Mucosa of gallbladder (tissue), 1 donor: ENCODE results near the gene GUCY1A2. TPM values are rescaled to one million over a fixed set of nuclear protein-coding genes. Genes with fewer than 3 reads are reported as not detected.
"Not testable (repeated sequence)": the region's sequence is repeated elsewhere in the genome, so short reads cannot be mapped to it uniquely, and the experiment has no call there.

Experiments used
- DNase-seq: peaks from one replicate; pipeline ENCODE4 v3.0.0-alpha.2; 2020; ENCODE audit warnings: low spot score
- total RNA-seq: library from RNA; stranded (reverse); gene quantifications from one replicate; pipeline ENCODE4 v1.2.1, GENCODE V29; 2021
- donor health status: DM: no; HTN: no; CAD: no.

Gene GUCY1A2
- total RNA-seq, 1 donor from 2014 or later = 3.2 TPM

DNA sequence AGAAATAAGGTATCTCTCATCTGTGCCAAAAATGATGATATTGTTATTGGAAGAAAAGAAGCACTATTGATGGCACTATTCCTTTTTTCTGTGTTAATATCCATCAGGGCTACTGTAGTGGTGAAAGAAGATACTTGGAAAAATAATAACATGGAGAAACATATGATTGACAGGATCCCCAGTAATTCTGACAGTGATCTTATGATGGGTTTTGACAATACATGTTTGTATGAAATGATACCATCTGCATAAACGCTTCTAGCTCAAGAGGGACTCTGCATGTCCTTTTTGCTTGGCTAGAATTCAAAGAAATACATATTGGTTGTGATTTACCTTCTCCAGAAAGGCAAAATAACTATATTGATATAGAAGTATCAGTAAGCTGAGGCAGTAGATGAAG is 178.1 kb downstream of the GUCY1A2 start:
- no peak for DNase-seq

DNA sequence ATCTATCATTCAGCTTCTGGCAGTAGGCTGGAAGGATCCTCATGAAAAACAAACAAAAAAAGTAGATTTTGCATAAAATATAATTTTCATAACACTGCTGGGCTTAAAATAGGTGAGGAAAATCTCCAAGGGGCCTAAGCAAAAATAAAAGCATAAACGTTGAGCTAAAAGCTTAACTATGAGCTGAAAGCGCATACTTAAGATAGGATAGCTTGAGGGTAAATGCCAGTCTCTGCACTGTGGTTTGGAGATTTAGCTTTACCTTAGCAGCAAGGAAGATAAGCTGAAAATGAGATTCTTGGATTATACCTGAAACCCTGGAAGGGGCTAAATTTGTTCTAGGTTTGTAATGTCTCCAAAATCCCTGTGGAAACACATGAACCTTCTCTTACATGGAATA is 183.7 kb downstream of the GUCY1A2 start:
- DNase-seq = no peak

DNA sequence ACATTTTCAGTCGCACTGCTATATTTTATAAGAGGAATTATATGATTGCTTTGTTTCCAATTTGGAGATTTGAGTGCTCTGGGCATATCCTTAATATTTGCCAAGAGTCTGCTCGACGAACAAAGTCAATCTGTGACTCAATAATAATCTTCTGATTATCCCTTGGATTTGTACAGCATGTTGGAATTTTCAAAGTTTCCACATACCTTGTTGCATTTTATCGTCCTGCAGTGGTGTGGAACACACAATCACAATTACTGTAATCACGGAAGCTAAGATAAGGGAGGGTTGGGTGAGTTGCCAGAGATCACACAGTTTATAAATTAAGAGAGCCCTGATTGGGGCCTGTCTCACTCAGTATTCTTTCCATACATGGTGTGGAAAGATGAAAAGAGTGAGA is 189.3 kb downstream of the GUCY1A2 start:
- no peak for DNase-seq

DNA sequence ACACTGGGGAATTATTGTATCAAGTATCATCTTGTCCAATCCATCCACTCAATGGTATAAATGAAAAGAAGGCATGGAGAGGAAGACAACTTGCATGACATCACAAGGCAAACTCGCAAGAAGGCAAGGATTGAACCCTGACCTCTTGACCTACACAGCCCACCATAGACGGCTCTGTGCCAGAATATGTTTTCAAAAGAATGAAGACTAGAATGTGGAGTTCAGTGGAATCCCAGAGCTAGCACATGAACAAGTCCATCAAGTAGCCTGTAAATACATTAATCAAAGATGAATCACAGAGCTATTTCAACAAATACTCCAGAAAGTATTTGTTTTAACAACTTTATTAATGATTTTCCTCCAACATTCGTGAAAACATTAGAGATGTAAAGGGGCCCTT is 189.7 kb downstream of the GUCY1A2 start:
- DNase-seq = no peak

DNA sequence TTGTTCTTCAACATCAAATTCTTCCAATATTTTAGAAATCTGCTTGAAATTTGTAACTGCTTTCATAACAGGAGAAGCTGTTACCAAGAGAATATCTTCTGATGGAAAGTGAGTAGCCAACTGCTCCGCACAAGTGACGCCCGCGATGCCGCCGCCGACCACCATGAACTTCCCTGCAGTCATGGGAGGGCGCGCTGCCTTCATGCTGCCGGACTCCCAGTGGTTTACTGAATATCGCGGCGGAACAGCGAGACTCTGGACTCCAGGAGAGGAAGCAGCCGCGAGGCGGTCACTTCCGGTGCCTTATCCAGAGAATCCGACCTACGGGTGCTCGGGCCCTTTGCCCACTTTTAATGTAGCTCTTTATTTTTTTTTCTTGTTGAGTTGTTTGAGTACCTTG is 190.6 kb downstream of the GUCY1A2 start:
- no peak for DNase-seq

DNA sequence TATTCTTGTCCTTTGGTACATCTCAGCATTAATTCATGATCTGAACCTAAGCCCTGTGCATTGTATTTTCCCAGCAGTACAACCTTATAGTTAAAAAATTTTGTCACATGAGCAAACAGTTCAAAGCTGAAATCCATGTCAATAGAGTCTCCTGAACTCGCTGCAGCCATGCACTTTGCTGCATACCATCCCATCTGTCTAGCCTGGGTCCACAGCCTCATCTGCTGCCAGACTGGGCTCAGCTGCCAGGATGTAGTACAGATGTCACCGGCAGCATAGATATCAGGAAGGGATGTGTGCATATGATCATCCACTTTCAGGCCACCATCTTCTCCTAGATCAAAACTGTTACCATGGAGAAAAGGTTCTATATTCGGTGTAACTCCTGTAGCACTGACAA is 191.7 kb downstream of the GUCY1A2 start:
- not testable (repeated sequence) for DNase-seq

DNA sequence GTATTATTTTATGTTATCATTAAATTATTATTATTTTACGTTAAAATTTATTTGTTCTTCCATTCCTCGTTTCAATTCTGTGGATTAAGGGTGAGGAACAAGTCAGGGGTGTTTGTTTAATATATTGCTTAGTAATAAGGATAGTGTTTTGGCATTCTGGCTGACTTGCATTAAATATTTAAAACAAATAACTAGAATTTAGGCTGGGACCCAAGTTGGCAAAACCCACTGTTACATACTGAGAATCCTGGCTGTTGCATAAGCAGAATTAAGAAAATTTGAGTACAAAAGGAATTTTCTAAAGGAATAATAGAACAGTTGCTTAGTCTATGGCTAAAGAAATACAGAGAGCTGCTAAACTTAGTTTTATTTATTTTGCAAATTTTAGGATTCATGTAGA is 196.4 kb downstream of the GUCY1A2 start:
- DNase-seq = no peak

DNA sequence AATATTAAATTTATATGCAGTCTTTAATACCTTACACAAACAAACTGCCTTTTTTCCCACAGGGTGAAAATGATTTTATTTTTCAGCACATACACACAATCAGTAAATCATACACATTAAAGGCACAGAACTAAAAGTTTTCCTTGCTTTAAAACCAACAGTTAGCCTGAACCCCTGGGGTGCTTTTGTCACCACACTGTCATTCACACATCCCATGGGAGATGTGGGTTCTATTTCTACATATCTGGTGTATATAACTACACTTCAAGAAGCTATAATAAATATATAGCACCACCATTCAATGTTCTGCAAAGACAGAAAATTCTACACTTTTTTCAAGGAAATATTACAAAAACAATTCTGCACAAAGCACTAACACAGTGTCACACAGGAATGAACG is 197.0 kb downstream of the GUCY1A2 start:
- no peak for DNase-seq

DNA sequence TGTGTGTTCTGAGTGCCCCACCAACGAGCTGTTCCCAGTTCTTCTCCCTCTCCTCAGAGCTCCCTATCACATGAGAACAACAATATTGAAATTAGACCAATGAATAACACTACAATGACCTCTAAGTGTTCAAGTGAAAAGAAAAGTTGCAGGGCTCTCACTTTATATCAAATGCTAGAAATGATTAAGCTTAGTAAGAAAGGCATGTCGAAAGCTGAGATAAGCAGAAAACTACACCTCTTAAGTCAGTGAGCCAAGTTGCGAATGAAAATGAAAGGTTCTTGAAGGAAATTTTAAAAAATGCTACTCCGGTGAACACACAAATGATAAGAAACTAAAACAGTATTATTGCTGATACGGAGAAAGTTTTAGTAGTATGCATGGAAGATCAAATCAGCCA is 199.8 kb downstream of the GUCY1A2 start:
- no peak for DNase-seq

DNA sequence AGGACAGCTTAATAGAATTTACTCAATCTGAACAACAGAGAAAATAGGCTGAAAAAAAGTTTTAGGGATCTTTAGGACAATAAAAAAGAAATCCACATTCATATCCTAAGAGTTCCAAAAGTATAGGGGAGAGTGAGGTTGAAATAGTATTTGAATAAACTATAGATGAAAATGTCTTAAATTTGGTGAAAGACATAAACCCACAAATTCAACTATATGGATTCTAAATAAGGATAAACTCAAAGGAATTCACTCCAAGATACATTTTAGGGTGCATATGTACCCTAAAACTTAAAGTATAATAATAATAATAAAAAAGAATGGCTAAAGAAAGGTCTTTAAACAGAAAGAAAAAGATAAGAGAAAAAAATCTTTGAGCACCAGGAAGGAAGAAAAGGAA is 203.1 kb downstream of the GUCY1A2 start:
- no peak for DNase-seq

DNA sequence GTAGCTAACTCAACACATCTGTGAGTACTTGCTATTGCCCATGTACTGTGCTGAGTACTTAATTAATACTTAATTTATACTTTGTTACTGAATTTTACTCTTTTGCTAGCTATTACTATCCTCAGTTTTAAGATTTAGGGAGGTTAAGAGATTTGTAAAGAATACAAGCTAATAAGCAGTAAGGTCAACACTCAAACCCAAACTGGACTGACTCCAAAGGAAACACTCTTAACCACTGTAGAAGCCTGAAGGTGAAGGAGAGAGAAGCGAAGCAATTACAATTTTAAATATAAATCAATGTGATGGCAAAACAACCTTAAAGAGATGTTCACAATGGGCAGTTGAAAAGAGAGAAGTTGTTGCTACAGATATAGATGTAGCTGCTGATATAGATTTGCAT is 204.5 kb downstream of the GUCY1A2 start:
- no peak for DNase-seq

DNA sequence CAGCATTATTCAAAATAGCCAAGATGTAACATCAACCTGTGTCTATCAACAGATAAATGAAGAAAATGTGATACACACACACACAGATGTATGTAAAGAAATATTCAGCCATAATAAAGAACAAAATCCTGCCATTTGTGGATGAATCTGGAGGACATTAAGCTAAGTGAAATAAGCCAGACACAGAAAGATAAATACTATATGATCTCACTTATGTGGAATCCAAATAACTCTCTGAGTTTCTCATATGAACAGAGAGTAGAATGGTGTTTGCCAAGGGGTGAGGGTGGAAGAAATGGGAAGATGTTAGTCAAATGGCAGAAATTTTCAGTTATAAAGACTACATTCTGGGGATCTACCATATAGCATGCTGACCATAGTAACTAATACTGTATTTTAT is 224.2 kb downstream of the GUCY1A2 start:
- no peak for DNase-seq

DNA sequence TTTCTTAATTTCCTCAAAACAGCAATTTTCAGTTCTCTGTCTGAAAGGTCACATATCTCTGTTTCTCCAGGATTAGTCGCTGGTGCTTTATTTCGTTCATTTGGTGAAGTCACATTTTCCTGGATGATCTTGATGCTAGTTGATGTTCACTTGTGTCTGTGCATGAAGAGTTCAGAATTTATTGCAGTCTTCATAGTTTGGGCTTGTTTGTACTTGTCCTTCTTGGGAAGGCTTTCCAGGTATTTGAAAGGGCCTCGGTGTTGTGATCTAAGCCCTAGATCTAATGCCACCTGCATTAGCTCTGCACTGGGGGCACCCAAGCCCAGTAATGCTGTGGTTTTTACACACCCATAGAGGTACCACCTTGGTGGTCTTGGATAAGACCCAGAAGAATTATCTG is 228.9 kb downstream of the GUCY1A2 start:
- no peak for DNase-seq

DNA sequence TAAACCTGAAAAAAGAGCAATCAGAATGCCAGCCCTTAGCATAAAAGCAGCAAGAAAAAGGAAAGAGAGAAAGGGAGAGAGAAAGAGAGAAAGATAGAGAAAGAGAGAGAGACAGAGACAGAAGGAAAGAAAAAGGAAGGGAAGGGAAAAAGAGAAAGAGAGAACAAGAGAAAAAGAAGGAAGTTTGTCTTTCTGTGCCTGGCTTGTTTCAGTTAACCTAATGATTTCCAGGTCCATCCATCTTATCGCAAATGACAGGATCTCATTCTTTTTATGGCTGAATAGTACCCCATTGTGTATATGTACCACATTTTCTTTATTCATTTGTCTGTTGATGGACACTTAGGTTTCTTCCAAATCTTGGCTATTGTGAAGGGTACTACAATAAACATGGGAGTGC is 230.8 kb downstream of the GUCY1A2 start:
- no peak for DNase-seq

DNA sequence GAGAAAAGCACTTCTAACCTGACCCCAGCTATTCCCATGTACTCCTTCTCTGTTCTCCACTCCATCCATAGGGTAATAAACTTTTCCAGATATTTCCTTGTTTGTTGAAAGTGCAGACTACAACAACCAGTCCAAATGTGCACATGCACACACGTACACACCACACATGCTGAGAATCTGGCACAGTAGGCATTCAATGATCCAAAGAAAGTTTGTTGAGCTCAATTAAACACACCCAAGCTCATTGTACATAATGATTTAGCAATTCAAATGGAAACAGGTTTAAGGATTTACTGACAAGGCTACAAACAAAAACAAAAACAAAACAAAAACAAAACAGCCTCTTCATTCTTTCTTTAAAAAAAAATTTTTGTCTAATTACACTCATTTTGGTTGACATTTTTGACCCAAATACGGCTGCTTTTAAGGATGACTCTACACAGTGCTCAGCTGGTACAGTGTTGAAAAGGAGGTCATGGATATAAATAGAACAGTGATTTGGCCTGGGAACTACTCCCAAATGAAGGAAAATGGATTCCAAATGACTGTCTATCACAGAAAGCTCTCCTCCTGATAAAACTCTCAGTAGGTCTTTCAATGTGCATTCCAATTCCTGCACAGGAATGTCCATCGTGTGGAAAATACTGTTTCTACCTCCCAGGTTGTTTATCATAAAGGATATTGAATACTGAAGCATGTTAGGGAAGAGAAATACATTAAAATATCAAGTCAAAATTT is 232.2 kb downstream of the GUCY1A2 start:
- no peak for DNase-seq

DNA sequence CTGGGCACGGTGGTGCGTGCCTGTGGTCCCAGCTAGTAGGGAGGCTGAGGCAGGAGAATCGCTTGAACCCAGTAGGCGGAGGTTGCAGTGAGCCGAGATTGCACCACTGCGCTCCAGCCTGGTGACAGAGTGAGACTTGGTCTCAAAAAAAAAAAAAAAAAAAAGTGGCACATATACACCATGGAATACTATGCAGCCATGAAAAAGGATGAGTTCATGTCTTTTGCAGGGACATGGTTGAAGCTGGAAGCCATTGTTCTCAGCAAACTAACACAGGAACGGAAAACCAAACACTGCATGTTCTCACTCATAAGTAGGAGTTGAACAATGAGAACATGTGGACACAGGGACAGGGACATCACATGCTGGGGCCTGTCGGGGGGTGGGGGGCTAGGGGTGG is 241.0 kb downstream of the GUCY1A2 start:
- DNase-seq = not testable (repeated sequence)

DNA sequence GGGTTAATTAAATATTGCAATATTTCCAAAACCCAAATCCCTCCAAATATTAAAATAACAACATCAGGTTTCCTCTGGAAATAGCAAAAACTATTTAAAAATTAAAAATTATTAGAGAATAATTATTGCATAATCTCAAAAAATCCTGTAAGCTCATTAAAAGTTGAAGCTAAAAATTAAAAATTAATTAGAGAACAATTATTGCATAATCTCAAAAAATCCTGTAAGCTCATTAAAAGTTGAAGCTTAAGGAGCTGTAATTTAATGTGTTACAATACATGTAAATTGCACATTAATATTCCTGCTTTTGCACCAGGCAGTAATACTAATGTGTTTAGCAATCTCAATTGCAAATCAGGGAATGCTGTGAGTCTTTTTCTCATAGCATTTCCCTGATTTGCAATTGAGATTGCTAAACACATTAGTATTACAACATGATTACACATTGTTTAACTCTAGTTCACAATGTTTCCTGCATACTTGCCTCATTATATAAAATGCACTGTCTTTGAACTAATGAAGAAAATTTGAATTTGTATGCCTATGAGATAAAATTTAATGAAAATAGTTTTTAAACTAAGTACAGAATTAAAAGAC is 247.7 kb downstream of the GUCY1A2 start:
- DNase-seq = no peak

DNA sequence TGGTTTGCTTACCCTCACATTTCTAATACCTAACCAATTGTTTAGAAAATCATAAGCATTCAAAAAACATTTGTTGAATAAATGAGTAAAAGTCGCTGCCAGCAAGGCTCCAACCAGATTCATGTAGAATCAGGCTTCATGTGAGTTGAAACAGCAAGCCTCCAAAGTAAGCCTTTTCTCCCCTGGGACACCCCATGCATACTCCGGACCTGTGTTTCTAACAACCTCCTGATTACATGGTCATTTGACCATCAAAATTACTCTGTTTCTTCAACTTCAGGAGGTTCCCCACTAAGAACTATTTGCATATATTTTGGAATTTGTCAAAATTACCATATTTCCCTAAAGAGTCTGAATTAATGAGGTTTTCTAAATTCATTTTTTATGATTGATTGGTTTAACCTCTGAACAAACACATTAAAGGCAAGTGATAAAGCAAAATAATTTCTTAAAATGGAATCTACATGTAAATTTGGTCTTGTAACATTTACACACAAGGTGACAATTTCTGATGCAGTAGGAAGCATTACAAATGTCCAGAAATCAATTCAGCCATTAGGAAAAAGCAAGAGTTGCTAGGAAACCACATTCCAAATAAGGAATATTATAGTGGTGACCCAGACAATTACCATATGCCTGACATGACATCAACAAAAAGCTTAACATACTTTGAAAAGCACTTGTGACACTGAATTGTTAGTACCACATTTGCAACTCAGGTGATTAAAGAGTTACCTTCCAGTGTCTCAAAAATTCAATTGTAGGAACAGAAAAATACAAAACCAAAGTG is 252.6 kb downstream of the GUCY1A2 start:
- no peak for DNase-seq

DNA sequence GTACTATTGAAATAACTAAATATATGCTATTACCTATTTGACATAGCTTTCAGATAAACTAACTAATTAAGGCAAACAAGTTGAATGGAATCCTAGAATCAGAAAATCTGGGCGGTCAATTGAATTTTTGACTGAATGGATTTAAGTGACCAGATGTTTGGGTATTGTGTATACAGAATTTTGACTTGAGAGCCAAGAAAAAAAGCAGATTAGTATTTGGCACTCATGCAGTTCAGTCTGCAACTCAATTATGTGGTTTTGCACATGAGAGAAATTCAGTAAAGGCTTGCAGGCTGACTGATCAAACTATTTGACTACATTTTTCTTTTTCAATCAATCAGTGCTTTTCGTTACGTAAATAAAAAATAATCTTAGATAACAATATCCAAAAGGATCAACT is 254.8 kb downstream of the GUCY1A2 start:
- DNase-seq = no peak

DNA sequence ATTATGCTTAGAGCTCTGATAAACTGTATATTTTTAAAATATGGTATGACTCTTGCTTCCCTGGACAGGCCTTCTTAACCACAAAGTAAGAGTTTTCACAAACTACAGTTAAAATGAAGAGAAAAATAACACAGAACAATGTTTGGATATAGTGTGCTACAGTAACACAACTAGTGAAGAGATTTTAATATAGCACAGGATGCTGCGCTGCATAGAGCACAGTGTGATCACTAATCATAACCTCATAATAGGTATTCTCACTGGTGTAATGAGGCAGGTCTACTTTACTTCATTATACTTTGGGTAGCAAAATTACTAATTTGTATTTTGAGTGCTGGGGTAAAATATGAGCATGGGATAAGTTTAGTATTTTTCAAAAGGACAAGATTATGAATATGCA is 256.5 kb downstream of the GUCY1A2 start:
- DNase-seq = no peak

DNA sequence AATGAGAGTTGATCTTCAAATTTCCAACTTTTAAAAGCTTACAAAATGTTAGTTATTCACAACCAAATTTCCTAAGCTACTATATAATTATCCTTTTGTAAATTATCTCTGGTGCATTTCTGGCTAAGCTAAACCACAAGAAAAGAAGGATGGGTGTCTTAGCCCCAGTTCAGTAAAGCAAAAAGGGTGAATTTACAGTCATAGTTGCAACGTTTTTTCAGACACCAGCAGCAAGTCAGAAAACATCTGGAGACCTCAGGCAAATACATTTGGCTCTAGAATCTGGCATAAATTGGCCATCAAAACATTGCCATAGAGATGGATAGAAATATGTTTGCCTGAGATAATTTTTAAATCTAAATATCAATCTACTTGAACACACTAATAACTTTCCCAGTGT is 257.0 kb downstream of the GUCY1A2 start:
- no peak for DNase-seq

DNA sequence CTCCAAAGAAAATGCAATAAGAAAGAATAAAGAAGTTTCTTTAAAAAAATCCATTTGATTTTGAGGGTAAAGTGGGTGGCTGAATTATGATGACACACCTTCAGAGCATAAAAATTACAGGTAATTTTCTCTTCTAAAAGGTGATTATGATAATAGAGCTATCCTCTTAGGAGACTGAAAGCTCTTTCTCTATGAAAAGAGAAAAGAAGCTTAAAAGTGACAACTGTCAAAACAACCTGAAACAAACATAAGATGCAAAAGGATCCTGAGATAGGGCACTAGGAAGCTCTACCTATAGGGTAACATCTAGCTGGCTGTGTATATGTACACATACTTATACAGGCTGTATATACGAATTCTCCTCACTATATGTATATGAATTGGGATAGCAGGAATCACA is 270.2 kb downstream of the GUCY1A2 start:
- DNase-seq = no peak

DNA sequence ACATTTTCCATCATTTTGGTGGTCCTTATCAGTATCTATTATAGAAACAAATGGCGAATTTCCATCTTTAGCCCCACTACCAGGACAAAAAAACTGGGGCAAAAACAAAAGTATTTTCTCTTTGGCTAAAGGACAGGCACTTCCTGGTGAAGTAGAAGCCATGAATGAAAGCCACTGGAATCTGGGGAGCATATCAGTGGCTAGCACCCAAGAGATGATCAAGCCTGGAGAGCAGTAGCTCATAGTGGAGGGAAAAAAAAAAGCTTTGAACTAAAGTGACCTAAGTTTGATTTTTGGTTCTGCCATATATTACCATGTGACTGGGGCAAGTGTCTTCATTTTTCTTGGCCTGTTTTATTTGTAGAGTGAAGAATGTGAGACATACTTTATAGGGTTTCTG is 272.3 kb downstream of the GUCY1A2 start:
- DNase-seq = no peak
